Measurements from ENCODE around the gene GTPBP3. TPM values are rescaled to one million over a fixed set of nuclear protein-coding genes. Genes with fewer than 3 reads are reported as not detected.

GTPBP3 gene
- total and polyA plus RNA-seq, 5 donors from 2014 or later, result 5.2 to 26.1 (median 8.9) TPM

DNA sequence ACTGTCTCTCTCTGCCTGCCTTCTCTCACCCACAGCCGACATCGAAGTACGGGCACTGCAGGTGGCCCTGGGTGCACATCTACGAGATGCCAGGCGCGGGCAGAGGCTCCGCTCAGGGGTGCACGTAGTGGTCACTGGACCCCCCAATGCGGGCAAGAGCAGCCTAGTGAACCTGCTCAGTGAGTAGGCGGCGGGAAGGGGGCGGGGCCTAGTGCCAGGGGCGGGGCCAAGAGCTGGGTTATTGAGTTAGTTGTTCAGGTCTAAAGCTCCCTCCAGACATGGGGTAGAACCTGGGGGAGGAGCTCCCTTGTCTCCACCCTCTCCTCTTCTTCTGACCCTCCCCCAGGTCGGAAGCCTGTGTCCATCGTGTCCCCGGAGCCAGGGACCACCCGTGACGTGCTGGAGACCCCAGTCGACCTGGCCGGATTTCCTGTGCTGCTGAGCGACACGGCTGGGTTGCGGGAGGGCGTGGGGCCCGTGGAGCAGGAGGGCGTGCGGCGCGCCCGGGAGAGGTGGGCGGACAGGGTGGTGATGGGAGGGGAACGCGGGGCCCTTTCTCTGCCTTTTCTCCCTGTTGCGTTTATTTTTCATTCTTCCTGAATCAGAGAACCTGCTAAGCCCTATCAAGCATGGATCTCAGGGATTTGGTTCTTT, 1.9 kb downstream of the GTPBP3 start:
- Histone ChIP-seq H3K4me1 (ENCODE audit: control insufficient read depth, insufficient read depth, low read length, poor library complexity, severe bottlenecking) (peaks cover 36% of the 10 kb centered on the region), H3K36me3 (ENCODE audit: control insufficient read depth, insufficient read depth, low read length) (no peaks in the 10 kb centered on the region), H3K27me3 (ENCODE audit: control insufficient read depth, insufficient read depth, low read length) (no peaks in the 10 kb centered on the region), H3K4me3 (ENCODE audit: low read depth, low read length) (no peak overlapping the region), H3K9me3 (ENCODE audit: control insufficient read depth in 2 of 2, low read length in 2 of 2) (no peaks in the 10 kb centered on the region), H3K27ac (ENCODE audit: insufficient read depth, low read length, poor library complexity, severe bottlenecking) (no peak overlapping the region)
- ATAC-seq (ENCODE audit: low read depth in 2 of 2), result no peak
- H3K27me3 Mint-ChIP-seq, result no peaks in the 10 kb centered on the region
- no peaks in the 10 kb centered on the region for H3K36me3 Mint-ChIP-seq
- H3K9me3 Mint-ChIP-seq, result peaks cover 0 to 2% (median 0%) of the 10 kb centered on the region in 7 donors
- peaks cover 4 to 41% (median 11%) of the 10 kb centered on the region in 4 donors for H3K4me1 Mint-ChIP-seq
- no peak overlapping the region for H3K27ac Mint-ChIP-seq
- peak overlapping the region; percentile 44 to 68 (median 60) for H3K4me3 Mint-ChIP-seq
- DNase-seq, result peak in 1 of 3 donors; percentile 36

DNA sequence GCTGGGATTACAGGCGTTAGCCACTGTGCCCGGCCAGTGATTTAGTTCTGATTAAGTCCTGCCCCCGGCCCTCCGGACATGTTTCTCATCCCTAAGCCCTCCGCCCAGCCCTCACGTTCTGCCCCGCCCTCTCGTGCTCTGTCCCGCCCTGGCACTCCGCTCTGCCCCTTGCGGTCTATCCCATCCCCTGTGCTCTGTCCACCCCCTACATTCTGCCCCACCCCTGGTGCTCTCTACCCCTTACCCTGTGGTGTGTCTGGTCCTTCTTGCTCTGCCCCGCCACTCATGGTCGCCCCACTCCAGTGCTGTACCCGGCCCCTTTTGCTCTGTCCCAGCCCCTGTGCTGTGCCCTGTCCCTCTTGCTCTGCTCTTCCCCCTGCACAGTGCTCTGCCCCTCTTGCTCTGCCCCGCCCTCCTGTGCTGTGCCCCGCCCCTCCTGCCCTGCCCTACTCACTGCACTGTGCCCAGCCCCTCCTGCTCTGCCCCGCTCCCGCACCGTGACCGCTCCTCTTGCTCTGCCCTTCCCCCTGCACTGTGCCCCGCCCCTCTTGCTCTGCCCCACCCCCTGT, 3.0 kb downstream of the GTPBP3 start:
- H3K27ac Mint-ChIP-seq, result no peak overlapping the region
- peaks cover 0 to 33% (median 6%) of the 10 kb centered on the region in 4 donors for H3K4me1 Mint-ChIP-seq
- no peaks in the 10 kb centered on the region for H3K27me3 Mint-ChIP-seq
- peaks cover 0 to 2% (median 0%) of the 10 kb centered on the region in 7 donors for H3K9me3 Mint-ChIP-seq
- Histone ChIP-seq H3K27me3 (ENCODE audit: control insufficient read depth, insufficient read depth, low read length) (no peaks in the 10 kb centered on the region), H3K27ac (ENCODE audit: insufficient read depth, low read length, poor library complexity, severe bottlenecking) (no peak overlapping the region), H3K9me3 (ENCODE audit: control insufficient read depth in 2 of 2, low read length in 2 of 2) (no peaks in the 10 kb centered on the region), H3K4me3 (ENCODE audit: low read depth, low read length) (no peak overlapping the region), H3K36me3 (ENCODE audit: control insufficient read depth, insufficient read depth, low read length) (no peaks in the 10 kb centered on the region), H3K4me1 (ENCODE audit: control insufficient read depth, insufficient read depth, low read length, poor library complexity, severe bottlenecking) (peaks cover 28% of the 10 kb centered on the region)
- no peaks in the 10 kb centered on the region for H3K36me3 Mint-ChIP-seq
- ATAC-seq (ENCODE audit: low read depth in 2 of 2) (no peak), DNase-seq (no peak)
- peak overlapping the region in 1 of 4 donors; percentile 78 for H3K4me3 Mint-ChIP-seq

DNA sequence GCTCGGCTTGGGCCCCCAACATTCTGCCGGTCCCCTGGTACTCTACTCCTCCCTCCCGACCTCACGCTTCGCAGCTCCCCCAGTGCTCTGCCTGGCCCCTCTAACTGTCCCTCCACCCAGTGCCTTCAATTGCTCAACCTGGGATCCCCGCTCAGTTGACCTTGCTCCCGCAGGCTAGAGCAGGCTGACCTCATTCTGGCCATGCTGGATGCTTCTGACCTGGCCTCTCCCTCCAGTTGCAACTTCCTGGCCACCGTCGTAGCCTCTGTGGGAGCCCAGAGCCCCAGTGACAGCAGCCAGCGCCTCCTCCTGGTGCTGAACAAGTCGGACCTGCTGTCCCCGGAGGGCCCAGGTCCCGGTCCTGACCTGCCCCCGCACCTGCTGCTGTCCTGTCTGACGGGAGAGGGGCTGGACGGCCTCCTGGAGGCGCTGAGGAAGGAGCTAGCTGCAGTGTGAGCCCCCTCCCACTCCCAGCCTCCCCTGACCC, 3.6 kb downstream of the GTPBP3 start:
- peaks cover 26% of the 10 kb centered on the region for H3K4me1 ChIP-seq (ENCODE audit: control insufficient read depth, insufficient read depth, low read length, poor library complexity, severe bottlenecking)
- no peaks in the 10 kb centered on the region for H3K27me3 ChIP-seq (ENCODE audit: control insufficient read depth, insufficient read depth, low read length)
- Mint-ChIP-seq H3K4me3 (peak overlapping the region in 1 of 4 donors; percentile 76), H3K27ac (no peak overlapping the region), H3K9me3 (peaks cover 0 to 2% (median 0%) of the 10 kb centered on the region in 7 donors), H3K36me3 (no peaks in the 10 kb centered on the region), H3K4me1 (peaks cover 0 to 31% (median 7%) of the 10 kb centered on the region in 4 donors), H3K27me3 (no peaks in the 10 kb centered on the region)
- ATAC-seq (ENCODE audit: low read depth in 2 of 2) (no peak), DNase-seq (no peak)
- no peaks in the 10 kb centered on the region for H3K9me3 ChIP-seq (ENCODE audit: control insufficient read depth in 2 of 2, low read length in 2 of 2)
- H3K4me3 ChIP-seq (ENCODE audit: low read depth, low read length), result no peak overlapping the region
- no peaks in the 10 kb centered on the region for H3K36me3 ChIP-seq (ENCODE audit: control insufficient read depth, insufficient read depth, low read length)
- H3K27ac ChIP-seq (ENCODE audit: insufficient read depth, low read length, poor library complexity, severe bottlenecking), result no peak overlapping the region

- Mint-ChIP-seq H3K27me3 (no peaks in the 10 kb centered on the region), H3K27ac (no peak overlapping the region), H3K4me3 (peak overlapping the region in 1 of 4 donors; percentile 27), H3K36me3 (no peaks in the 10 kb centered on the region), H3K9me3 (peaks cover 0 to 2% (median 0%) of the 10 kb centered on the region in 7 donors), H3K4me1 (peaks cover 0 to 33% (median 11%) of the 10 kb centered on the region in 4 donors)
- Histone ChIP-seq H3K4me1 (ENCODE audit: control insufficient read depth, insufficient read depth, low read length, poor library complexity, severe bottlenecking) (peaks cover 28% of the 10 kb centered on the region), H3K9me3 (ENCODE audit: control insufficient read depth in 2 of 2, low read length in 2 of 2) (no peaks in the 10 kb centered on the region), H3K27ac (ENCODE audit: insufficient read depth, low read length, poor library complexity, severe bottlenecking) (no peak overlapping the region), H3K36me3 (ENCODE audit: control insufficient read depth, insufficient read depth, low read length) (no peaks in the 10 kb centered on the region), H3K27me3 (ENCODE audit: control insufficient read depth, insufficient read depth, low read length) (no peaks in the 10 kb centered on the region), H3K4me3 (ENCODE audit: low read depth, low read length) (no peak overlapping the region)
- DNase-seq (no peak), ATAC-seq (ENCODE audit: low read depth in 2 of 2) (no peak)
Observed at GRCh38 chr19:17341386-17341785, 4.0 kb downstream of the GTPBP3 start.

- Mint-ChIP-seq H3K4me3 (peak overlapping the region in 1 of 4 donors; percentile 58), H3K27ac (no peak overlapping the region), H3K27me3 (no peaks in the 10 kb centered on the region), H3K36me3 (no peaks in the 10 kb centered on the region), H3K9me3 (peaks cover 0 to 2% (median 0%) of the 10 kb centered on the region in 7 donors), H3K4me1 (peaks cover 0 to 30% (median 12%) of the 10 kb centered on the region in 4 donors)
- H3K27ac ChIP-seq (ENCODE audit: insufficient read depth, low read length, poor library complexity, severe bottlenecking), result no peak overlapping the region
- H3K4me1 ChIP-seq (ENCODE audit: control insufficient read depth, insufficient read depth, low read length, poor library complexity, severe bottlenecking), result peaks cover 24% of the 10 kb centered on the region
- no peaks in the 10 kb centered on the region for H3K36me3 ChIP-seq (ENCODE audit: control insufficient read depth, insufficient read depth, low read length)
- no peak for DNase-seq
- no peak overlapping the region for H3K4me3 ChIP-seq (ENCODE audit: low read depth, low read length)
- no peaks in the 10 kb centered on the region for H3K9me3 ChIP-seq (ENCODE audit: control insufficient read depth in 2 of 2, low read length in 2 of 2)
- ATAC-seq (ENCODE audit: low read depth in 2 of 2), result no peak
- H3K27me3 ChIP-seq (ENCODE audit: control insufficient read depth, insufficient read depth, low read length), result no peaks in the 10 kb centered on the region
Observed at GRCh38 chr19:17341845-17342244, 4.5 kb downstream of the GTPBP3 start.

GRCh38 chr19:17346109-17346671, 8.8 kb downstream of the GTPBP3 start:
- Mint-ChIP-seq H3K36me3 (no peaks in the 10 kb centered on the region), H3K4me3 (peak overlapping the region in 2 of 4 donors; percentile 43 to 72), H3K4me1 (peaks cover 0 to 9% (median 5%) of the 10 kb centered on the region in 4 donors), H3K27me3 (peaks cover 9% of the 10 kb centered on the region), H3K27ac (no peak overlapping the region), H3K9me3 (peaks cover 0 to 2% (median 0%) of the 10 kb centered on the region in 7 donors)
- Histone ChIP-seq H3K9me3 (ENCODE audit: control insufficient read depth in 2 of 2, low read length in 2 of 2) (no peaks in the 10 kb centered on the region), H3K36me3 (ENCODE audit: control insufficient read depth, insufficient read depth, low read length) (no peaks in the 10 kb centered on the region), H3K27me3 (ENCODE audit: control insufficient read depth, insufficient read depth, low read length) (no peaks in the 10 kb centered on the region), H3K27ac (ENCODE audit: insufficient read depth, low read length, poor library complexity, severe bottlenecking) (no peak overlapping the region), H3K4me1 (ENCODE audit: control insufficient read depth, insufficient read depth, low read length, poor library complexity, severe bottlenecking) (peaks cover 6% of the 10 kb centered on the region), H3K4me3 (ENCODE audit: low read depth, low read length) (no peak overlapping the region)
- ATAC-seq (ENCODE audit: low read depth in 2 of 2) (peak; percentile 72 to 92), DNase-seq (peak; percentile 63 to 75 (median 68))

GRCh38 chr19:17347361-17347760, 10.0 kb downstream of the GTPBP3 start:
- H3K27me3 Mint-ChIP-seq, result peaks cover 9% of the 10 kb centered on the region
- no peak for DNase-seq

More at GRCh38 chr19:17347361-17347760, 10.0 kb downstream of the GTPBP3 start:
- Mint-ChIP-seq H3K4me1 (peaks cover 0 to 10% (median 7%) of the 10 kb centered on the region in 4 donors), H3K36me3 (no peaks in the 10 kb centered on the region), H3K4me3 (no peak overlapping the region), H3K27ac (no peak overlapping the region), H3K9me3 (no peaks in the 10 kb centered on the region)
- Histone ChIP-seq H3K36me3 (ENCODE audit: control insufficient read depth, insufficient read depth, low read length) (no peaks in the 10 kb centered on the region), H3K27ac (ENCODE audit: insufficient read depth, low read length, poor library complexity, severe bottlenecking) (no peak overlapping the region), H3K4me3 (ENCODE audit: low read depth, low read length) (no peak overlapping the region), H3K27me3 (ENCODE audit: control insufficient read depth, insufficient read depth, low read length) (no peaks in the 10 kb centered on the region), H3K9me3 (ENCODE audit: control insufficient read depth in 2 of 2, low read length in 2 of 2) (no peaks in the 10 kb centered on the region), H3K4me1 (ENCODE audit: control insufficient read depth, insufficient read depth, low read length, poor library complexity, severe bottlenecking) (peaks cover 6% of the 10 kb centered on the region)
- no peak for ATAC-seq (ENCODE audit: low read depth in 2 of 2)

Measured in CD4-positive, CD25-positive, alpha-beta regulatory T cell (primary cell).